GM12878 (cell line): Measurements from ENCODE around the gene DUSP22. TPM values are rescaled to one million over a fixed set of nuclear protein-coding genes. Genes with fewer than 3 reads are reported as not detected.

Source experiments
- ATAC-seq: fragments of 200-7000 bp; cut with Tn5 transposase; 3 replicates; pipeline ENCODE4 v1.9.1; 2020; ENCODE audit warnings: mild to moderate bottlenecking, moderate library complexity
- BruUV-seq: library from RNA; stranded (reverse); fragments of 400-500 nt; replicated peaks from 2 replicates; lab custom pipeline; 2021; lab: Mats Ljungman, UMichigan
- CTCF ChIA-PET: fragments of 300-600 bp; sonication (Branson Sonifier 250); formaldehyde crosslinking; extraction: SDS; loops from one replicate; lab custom pipeline; 2021; ENCODE audit warnings: inconsistent platforms; lab: Yijun Ruan, JAX
- POLR2A ChIA-PET: fragments of 350-600 bp; formaldehyde crosslinking; extraction: SDS; loops from one replicate; lab custom pipeline; 2021; ENCODE audit warnings: inconsistent platforms; lab: Charles Lee
- RAD21 ChIA-PET: fragments of 300-600 bp; sonication (Branson Sonifier 250); formaldehyde crosslinking; loops from one replicate; lab custom pipeline; 2023; ENCODE audit warnings: antibody characterized with exemption; ENCODE audit not compliant: unreplicated experiment; lab: Charles Lee
- SMC1A ChIA-PET: fragments of 300-600 bp; sonication (Branson Sonifier 250); formaldehyde crosslinking; loops from one replicate; lab custom pipeline; 2023; ENCODE audit not compliant: unreplicated experiment, uncharacterized antibody; lab: Charles Lee
- DNase-seq: peaks from one replicate; pipeline ENCODE4 v3.0.0-alpha.2; 2011; ENCODE audit warnings: low read depth, low spot score
- FAIRE-seq: peaks from 3 replicates; lab custom pipeline; 2011; peaks lifted over from hg19 to GRCh38; lab: Jason Lieb, UNC
- H2AFZ ChIP-seq: 2 replicates; pipeline ENCODE4 v1.6.0; 2011; ENCODE audit warnings: low read depth, low read length, control low read depth; ENCODE audit not compliant: control insufficient read depth
- H3K27ac ChIP-seq: 2 replicates; pipeline ENCODE4 v1.5.1; 2011; ENCODE audit warnings: control low read depth; ENCODE audit not compliant: control insufficient read depth, insufficient read depth
- H3K27me3 ChIP-seq, 2 experiments: replicated peaks in 1 of 2; 2 replicates each; pipeline versions ENCODE4 v1.6.0 to v1.6.1; 2011; ENCODE audit warnings: low read length in 1 of 2; ENCODE audit not compliant: control insufficient read depth in 2 of 2, insufficient read depth in 2 of 2
- H3K36me3 ChIP-seq, 2 experiments: 2 replicates each; pipeline ENCODE4 v1.5.1; 2011; ENCODE audit warnings: low read length in 1 of 2; ENCODE audit not compliant: control insufficient read depth in 2 of 2, insufficient read depth in 2 of 2
- H3K4me1 ChIP-seq: 2 replicates; pipeline ENCODE4 v1.6.1; 2011; ENCODE audit warnings: mild to moderate bottlenecking, low read length, moderate library complexity, mixed read lengths; ENCODE audit not compliant: control insufficient read depth, insufficient read depth
- H3K4me2 ChIP-seq: 2 replicates; pipeline ENCODE4 v1.6.0; 2011; ENCODE audit warnings: control low read depth; ENCODE audit not compliant: control insufficient read depth, insufficient read depth
- H3K4me3 ChIP-seq: fragments of 200-600 bp; sonication (generic); 2 replicates; pipeline ENCODE4 v1.5.1; 2016
- H3K79me2 ChIP-seq: 2 replicates; pipeline ENCODE4 v1.6.0; 2011; ENCODE audit warnings: low read length; ENCODE audit not compliant: control insufficient read depth, insufficient read depth
- H3K9ac ChIP-seq: 2 replicates; pipeline ENCODE4 v1.8.0; 2011; ENCODE audit warnings: low read length, control low read depth, mixed read lengths; ENCODE audit not compliant: control insufficient read depth, insufficient read depth
- H3K9me3 ChIP-seq: replicated peaks from 3 replicates; pipeline ENCODE4 v1.5.1; 2011; ENCODE audit warnings: mild to moderate bottlenecking, low read length; ENCODE audit not compliant: control insufficient read depth, insufficient read depth
- H4K20me1 ChIP-seq: 2 replicates; pipeline ENCODE4 v1.6.0; 2011; ENCODE audit not compliant: control insufficient read depth, insufficient read depth
- BCLAF1 ChIP-seq: fragments of 450-650 bp; IDR thresholded peaks from 2 replicates; pipeline ENCODE4 v1.6.1; 2017; ENCODE audit warnings: antibody characterized with exemption, mild to moderate bottlenecking, moderate library complexity
- CTCF ChIP-seq, 3 experiments: IDR thresholded peaks in 2 of 3; conservative IDR thresholded peaks in 1 of 3; 2 replicates each; pipeline ENCODE4 v1.5.1; 2011; ENCODE audit warnings: low read depth in 3 of 3, low read length in 3 of 3, mild to moderate bottlenecking in 3 of 3, control low read depth in 2 of 3, moderate library complexity in 2 of 3, inconsistent platforms in 1 of 3, mixed read lengths in 1 of 3; ENCODE audit not compliant: control insufficient read depth in 2 of 3, insufficient read depth in 1 of 3; ENCODE audit errors: extremely low read depth in 1 of 3
- EED ChIP-seq: sonication (generic); IDR thresholded peaks from 2 replicates; pipeline ENCODE4 v1.6.1; 2016; ENCODE audit warnings: antibody characterized with exemption, low read depth
- REST ChIP-seq: IDR thresholded peaks from 2 replicates; pipeline ENCODE4 v1.6.1; 2012; ENCODE audit warnings: mild to moderate bottlenecking, low read depth, low read length
- ZNF592 ChIP-seq: fragments of 450-650 bp; IDR thresholded peaks from 2 replicates; pipeline ENCODE4 v1.6.1; 2017; ENCODE audit warnings: mild to moderate bottlenecking, moderate library complexity
- WGBS: methylation state at CpG from one replicate; pipeline ENCODE4 v1.1.6; 2016; ENCODE audit warnings: low lambda C conversion rate; ENCODE audit not compliant: insufficient replicate concordance, insufficient coverage; ENCODE audit errors: missing lambda C conversion rate; 5-methylcytosine and 5-hydroxymethylcytosine counted together
- in situ Hi-C: fragments of 300-500 bp; cut with MboI; formaldehyde crosslinking; loops from 9 replicates; pipeline ENCODE4 v1.14.3; 2018; ENCODE audit warnings: mixed read lengths
- intact Hi-C: fragments of 100-400 bp; cut with micrococcal nuclease; formaldehyde crosslinking; loops from one replicate; pipeline ENCODE4 v1.14.2; 2022; ENCODE audit not compliant: unreplicated experiment
- polyA plus RNA-seq, 11 experiments: library from polyadenylated mRNA; depleted of rRNA in 4 of 11; unstranded in 6 of 11; stranded (reverse) in 5 of 11; fragments of >200 nt; fragmentation: Nextera tagmentation in 4 of 11; fragmentation: Illumina TruSeq in 1 of 11; extraction: Ambion mirVana in 4 of 11; extraction: Trizol in 1 of 11; gene quantifications; 1 replicate in 1 of 11; 2 replicates in 10 of 11; pipeline versions ENCODE4 v1.2.1 to v1.2.3, GENCODE V29; 2011 to 2016; ENCODE audit warnings: inconsistent platforms in 2 of 11, missing spikeins in 2 of 11, low read depth in 1 of 11
- total RNA-seq, 4 experiments: library from RNA; depleted of rRNA in 3 of 4; stranded (reverse); fragments of >200 nt in 3 of 4; fragmentation: Illumina TruSeq in 1 of 4; extraction: Trizol in 1 of 4; gene quantifications; 2 replicates each; pipeline versions ENCODE4 v1.2.1 to v1.2.3, GENCODE V29; 2013 to 2021

Gene DUSP22
- total and polyA plus RNA-seq, 10 of the 15 experiments (the other 5 are each of a cell fraction or from before 2014, with no cell fraction given) = 78.9 to 156 (median 107) TPM

- H3K4me2 ChIP-seq = no peak overlapping the region
- DNase-seq (no peak), FAIRE-seq (no peak), ATAC-seq (no peak)
- H3K4me3 ChIP-seq = no peak overlapping the region
- BruUV-seq = no TSS peak
- H2AFZ ChIP-seq = no peak overlapping the region
- no peak overlapping the region for H3K27ac ChIP-seq
- no peaks in the 10 kb centered on the region for H3K9me3 ChIP-seq
- ChIA-PET CTCF (interaction anchor here (0.8 to 4.9 kb wide), 15 partner anchors 9 to 163 kb away, joined by 3 to 34 read pairs (median 4); no protein-coding TSS in a partner anchor), RAD21 (interaction anchor here (0.7 to 4.9 kb wide), 14 partner anchors 11 to 133 kb away, joined by 3 to 17 read pairs (median 5); no protein-coding TSS in a partner anchor), POLR2A (interaction anchor here (0.5 to 9.1 kb wide), 6 partner anchors 9 to 1061 kb away, joined by 3 to 81 read pairs (median 7); no protein-coding TSS in a partner anchor), SMC1A (interaction anchor here (0.9 to 10.4 kb wide), 16 partner anchors 12 to 173 kb away, joined by 3 to 106 read pairs (median 4); partner anchors contain the start of gene IRF4)
- peaks cover 34 to 42% of the 10 kb centered on the region in 2 experiments for H3K36me3 ChIP-seq
- no peaks in the 10 kb centered on the region for H3K27me3 ChIP-seq
- peaks cover 8% of the 10 kb centered on the region for H3K79me2 ChIP-seq
- no peaks in the 10 kb centered on the region for H4K20me1 ChIP-seq
- H3K4me1 ChIP-seq = peaks cover 47% of the 10 kb centered on the region
- no peak overlapping the region for H3K9ac ChIP-seq
- in situ Hi-C loops = no loop called here
- intact Hi-C loops = no loop called here
- 91% methylated on average over 31 of the region's 31 CpGs for WGBS
- peak in 2 of 3 experiments; percentile 3 to 10; a peak in 2 of 6 replicates for TF ChIP-seq CTCF (IDR thresholded peaks at IDR 0.05 in 2 of 3, conservative IDR thresholded peaks at IDR 0.05 in 1 of 3; ENCODE audit: control insufficient read depth in 2 of 3, extremely low read depth in 1 of 3, insufficient read depth in 1 of 3, low read depth in 3 of 3, low read length in 3 of 3)
- no peak for TF ChIP-seq ZNF592
- no peak for TF ChIP-seq BCLAF1
- TF ChIP-seq EED = no peak
- TF ChIP-seq REST = no peak
Measured at GRCh38 chr6:351011-351866, 59.0 kb downstream of the DUSP22 start.
